SK-N-SH (cell line): ENCODE data around the gene PPM1F. TPM values are rescaled to one million over a fixed set of nuclear protein-coding genes. Genes with fewer than 3 reads are reported as not detected.

Experiments
- CTCF ChIA-PET: fragments of 300-600, 350-600 bp; formaldehyde crosslinking; extraction: SDS; loops from one replicate; lab custom pipeline; 2021; lab: Yijun Ruan, JAX
- POLR2A ChIA-PET: fragments of 350-600 bp; sonication (Branson Sonifier 250); formaldehyde crosslinking; extraction: SDS; loops from one replicate; lab custom pipeline; 2020; ENCODE audit warnings: antibody characterized with exemption, inconsistent platforms; lab: Yijun Ruan, JAX
- DNase-seq: peaks from one replicate; pipeline ENCODE4 v3.0.0; 2012
- H2AFZ ChIP-seq: fragments of 200-600 bp; sonication (generic); 2 replicates; pipeline ENCODE4 v1.8.1; 2016; ENCODE audit warnings: antibody characterized with exemption, mild to moderate bottlenecking, low read depth
- H3F3A ChIP-seq: fragments of 200-600 bp; sonication (generic); replicated peaks from 2 replicates; pipeline ENCODE3; 2016; ENCODE audit warnings: antibody characterized with exemption, mild to moderate bottlenecking; ENCODE audit not compliant: insufficient read depth
- H3K27ac ChIP-seq, 2 experiments: fragments of 200-500 bp in 1 of 2; fragments of 200-600 bp in 1 of 2; sonication (Bioruptor generic) in 1 of 2; sonication (generic), shearing (Covaris generic) in 1 of 2; 2 replicates each; pipeline versions ENCODE4 v1.5.1 to v1.6.1; 2014 to 2016; ENCODE audit warnings: low read depth in 2 of 2, inconsistent platforms in 1 of 2, low read length in 1 of 2, mild to moderate bottlenecking in 1 of 2, mixed read lengths in 1 of 2
- H3K27me3 ChIP-seq: fragments of 200-600 bp; sonication (generic), shearing (Covaris generic); 2 replicates; pipeline ENCODE4 v1.6.1; 2016; ENCODE audit warnings: mixed run types; ENCODE audit not compliant: insufficient read depth
- H3K36me3 ChIP-seq, 2 experiments: fragments of 200-500 bp in 1 of 2; fragments of 200-600 bp in 1 of 2; sonication (Bioruptor generic) in 1 of 2; sonication (generic) in 1 of 2; replicated peaks in 1 of 2; 2 replicates each; pipeline versions ENCODE3 to v1.5.1; 2014 to 2016; ENCODE audit warnings: low read length in 1 of 2, mild to moderate bottlenecking in 1 of 2; ENCODE audit not compliant: insufficient read depth in 2 of 2, control insufficient read depth in 1 of 2
- H3K4me1 ChIP-seq, 2 experiments: fragments of 200-500 bp in 1 of 2; fragments of 200-600 bp in 1 of 2; sonication (Bioruptor generic) in 1 of 2; sonication (generic), shearing (Covaris generic) in 1 of 2; 2 replicates each; pipeline versions ENCODE4 v1.5.1 to v1.6.1; 2014 to 2016; ENCODE audit warnings: low read depth in 1 of 2, low read length in 1 of 2, mixed run types in 1 of 2; ENCODE audit not compliant: insufficient read depth in 2 of 2, control insufficient read depth in 1 of 2
- H3K4me2 ChIP-seq: fragments of 200-600 bp; sonication (generic), shearing (Covaris generic); 2 replicates; pipeline ENCODE4 v1.6.1; 2017; ENCODE audit warnings: mixed run types
- H3K4me3 ChIP-seq, 2 experiments: fragments of 200-500 bp in 1 of 2; fragments of 200-600 bp in 1 of 2; sonication (Bioruptor generic) in 1 of 2; sonication (generic), shearing (Covaris generic) in 1 of 2; 2 replicates each; pipeline versions ENCODE4 v1.5.1 to v1.8.1; 2014 to 2016; ENCODE audit warnings: low read depth in 2 of 2, inconsistent platforms in 1 of 2, low read length in 1 of 2, mild to moderate bottlenecking in 1 of 2, mixed read lengths in 1 of 2, moderate library complexity in 1 of 2
- H3K79me2 ChIP-seq: fragments of 200-600 bp; sonication (generic); 2 replicates; pipeline ENCODE4 v1.8.1; 2017; ENCODE audit warnings: mild to moderate bottlenecking; ENCODE audit not compliant: insufficient read depth
- H3K9ac ChIP-seq: fragments of 200-600 bp; sonication (generic); 2 replicates; pipeline ENCODE4 v1.6.1; 2017; ENCODE audit warnings: mixed run types
- H3K9me2 ChIP-seq: fragments of 200-600 bp; sonication (generic); 2 replicates; pipeline ENCODE4 v1.6.1; 2017; ENCODE audit warnings: mixed run types
- H3K9me3 ChIP-seq: fragments of 200-600 bp; sonication (generic); 2 replicates; pipeline ENCODE4 v1.6.1; 2017; ENCODE audit warnings: mixed run types, mild to moderate bottlenecking, moderate library complexity
- H4K20me1 ChIP-seq: fragments of 200-600 bp; sonication (generic); 2 replicates; pipeline ENCODE4 v1.6.1; 2017; ENCODE audit warnings: mild to moderate bottlenecking, mixed run types; ENCODE audit not compliant: insufficient read depth
- FOXM1 ChIP-seq: IDR thresholded peaks from 2 replicates; pipeline ENCODE4 v1.4.0; 2012; ENCODE audit warnings: low read depth, mild to moderate bottlenecking
- JUND ChIP-seq: IDR thresholded peaks from 2 replicates; pipeline ENCODE4 v1.4.0; 2012
- MXI1 ChIP-seq: IDR thresholded peaks from 2 replicates; pipeline ENCODE4 v1.6.1; 2012; ENCODE audit warnings: mild to moderate bottlenecking, low read depth, low read length, improper control_type of control experiment
- NFIC ChIP-seq: IDR thresholded peaks from 2 replicates; pipeline ENCODE4 v1.4.0; 2012; ENCODE audit warnings: borderline replicate concordance
- NRF1 ChIP-seq: IDR thresholded peaks from 2 replicates; pipeline ENCODE4 v1.6.1; 2012; ENCODE audit warnings: low read depth, mild to moderate bottlenecking, low read length
- RAD21 ChIP-seq: IDR thresholded peaks from 2 replicates; pipeline ENCODE4 v1.6.1; 2012; ENCODE audit warnings: mild to moderate bottlenecking, low read length
- TEAD4 ChIP-seq: IDR thresholded peaks from 2 replicates; pipeline ENCODE4 v1.4.0; 2012; ENCODE audit warnings: mild to moderate bottlenecking, borderline replicate concordance; ENCODE audit not compliant: insufficient read depth
- YY1 ChIP-seq: IDR thresholded peaks from 2 replicates; pipeline ENCODE4 v1.4.0; 2012; ENCODE audit warnings: low read depth, mild to moderate bottlenecking
- ZBTB33 ChIP-seq: IDR thresholded peaks from 2 replicates; pipeline ENCODE4 v1.4.0; 2012; ENCODE audit warnings: low read depth, borderline replicate concordance
- WGBS: methylation state at CpG from one replicate; pipeline ENCODE4 v1.1.6; 2017; ENCODE audit warnings: low lambda C conversion rate; 5-methylcytosine and 5-hydroxymethylcytosine counted together
- polyA plus RNA-seq, 3 experiments: library from polyadenylated mRNA; depleted of rRNA; stranded (reverse); fragments of >200 nt; gene quantifications; 2 replicates each; pipeline ENCODE4 v1.2.3, GENCODE V29; 2012
- TF ChIP-seq, protein P1 (sequence below): IDR thresholded peaks from 2 replicates; pipeline ENCODE4; 2012

PPM1F gene
- polyA plus RNA-seq, 1 of the 3 experiments (the other 2 are of a cell fraction), result 29.6 TPM

DNA sequence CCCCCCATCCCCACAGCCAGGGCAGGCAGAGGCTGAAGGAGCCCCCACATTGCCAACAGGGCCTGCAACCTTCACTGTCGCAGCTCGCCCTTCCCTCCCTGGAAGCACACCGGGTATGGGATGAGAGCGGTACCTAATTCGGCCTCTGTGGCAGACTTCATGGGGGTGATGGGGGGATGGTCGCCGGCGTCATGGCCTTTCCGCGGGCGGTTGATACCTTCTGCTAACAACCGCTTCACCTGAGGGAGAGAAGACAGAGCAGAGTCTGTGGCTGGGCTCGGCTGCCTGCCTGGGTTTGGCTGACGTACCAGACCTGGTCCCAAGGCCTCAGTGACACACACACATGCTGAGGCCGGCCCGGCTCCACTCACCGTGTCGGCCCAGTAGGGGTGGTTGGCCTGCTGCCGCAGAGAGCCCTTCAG lies 11.2 kb upstream of the PPM1F start:
- no peaks in the 10 kb centered on the region for H3K9me2 ChIP-seq
- TF ChIP-seq NRF1 (no peak), RAD21 (no peak), JUND (no peak), TEAD4 (no peak)
- TF ChIP-seq, protein P1, sequence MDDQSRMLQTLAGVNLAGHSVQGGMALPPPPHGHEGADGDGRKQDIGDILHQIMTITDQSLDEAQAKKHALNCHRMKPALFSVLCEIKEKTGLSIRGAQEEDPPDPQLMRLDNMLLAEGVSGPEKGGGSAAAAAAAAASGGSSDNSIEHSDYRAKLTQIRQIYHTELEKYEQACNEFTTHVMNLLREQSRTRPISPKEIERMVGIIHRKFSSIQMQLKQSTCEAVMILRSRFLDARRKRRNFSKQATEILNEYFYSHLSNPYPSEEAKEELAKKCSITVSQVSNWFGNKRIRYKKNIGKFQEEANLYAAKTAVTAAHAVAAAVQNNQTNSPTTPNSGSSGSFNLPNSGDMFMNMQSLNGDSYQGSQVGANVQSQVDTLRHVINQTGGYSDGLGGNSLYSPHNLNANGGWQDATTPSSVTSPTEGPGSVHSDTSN, result no peak
- H2AFZ ChIP-seq, result no peak overlapping the region
- peaks cover 27 to 77% of the 10 kb centered on the region in 2 experiments for H3K36me3 ChIP-seq
- H3K4me2 ChIP-seq, result no peak overlapping the region
- H3K4me3 ChIP-seq, result no peak overlapping the region
- DNase-seq, result no peak
- no peaks in the 10 kb centered on the region for H3K79me2 ChIP-seq
- H3K9me3 ChIP-seq, result no peaks in the 10 kb centered on the region
- no peaks in the 10 kb centered on the region for H3F3A ChIP-seq
- H3K27me3 ChIP-seq, result no peaks in the 10 kb centered on the region
- no peaks in the 10 kb centered on the region for H3K4me1 ChIP-seq
- POLR2A ChIA-PET, result no interaction called here
- 100% methylated on average over 2 of the region's 19 CpGs for WGBS
- no peak overlapping the region for H3K9ac ChIP-seq
- no peak overlapping the region for H3K27ac ChIP-seq
- H4K20me1 ChIP-seq, result no peaks in the 10 kb centered on the region
- CTCF ChIA-PET, result interaction anchor here (0.6 to 3.0 kb wide), 4 partner anchors 8 to 167 kb away, joined by 3 to 16 read pairs (median 7); partner anchors contain the start of gene PPM1F

- Histone ChIP-seq H3K27ac (no peak overlapping the region), H3F3A (no peaks in the 10 kb centered on the region), H3K36me3 (peaks cover 22 to 74% of the 10 kb centered on the region in 2 experiments), H3K79me2 (no peaks in the 10 kb centered on the region), H3K27me3 (no peaks in the 10 kb centered on the region), H4K20me1 (no peaks in the 10 kb centered on the region), H3K4me2 (no peak overlapping the region), H3K9me3 (no peaks in the 10 kb centered on the region), H3K4me3 (no peak overlapping the region), H2AFZ (no peak overlapping the region), H3K4me1 (no peaks in the 10 kb centered on the region), H3K9ac (no peak overlapping the region), H3K9me2 (no peaks in the 10 kb centered on the region)
- no peak for TF ChIP-seq YY1
- TF ChIP-seq NRF1, result no peak
- no peak for TF ChIP-seq NFIC
- TF ChIP-seq ZBTB33, result no peak
- TF ChIP-seq, protein P1, result no peak
- no peak for TF ChIP-seq MXI1
- no peak for TF ChIP-seq FOXM1
- WGBS, result 90% methylated on average over 7 of the region's 7 CpGs
- CTCF ChIA-PET, result interaction anchor here (1.2 to 3.0 kb wide), 3 partner anchors 9 to 25 kb away, joined by 3 to 16 read pairs (median 11); partner anchors contain the start of gene PPM1F
- POLR2A ChIA-PET, result interaction anchor here (0.7 kb wide), 1 partner anchor 18 kb away, joined by 4 read pairs; no protein-coding TSS in a partner anchor
- no peak for DNase-seq
Measured at GRCh38 chr22:21963286-21963685, 10.6 kb upstream of the PPM1F start.
